Stimulated activated CD8-positive, alpha-beta memory T cell treated with anti-CD3 and anti-CD28 coated beads, Interleukin-15, amount 100 ng/mL, for 1 hour (primary cell): ENCODE data around the gene TANC1.

Experiments
- DNase-seq: peaks from one replicate; pipeline ENCODE4 v3.0.0-alpha.2; 2020; ENCODE audit warnings: low read depth

The TANC1 gene

DNA sequence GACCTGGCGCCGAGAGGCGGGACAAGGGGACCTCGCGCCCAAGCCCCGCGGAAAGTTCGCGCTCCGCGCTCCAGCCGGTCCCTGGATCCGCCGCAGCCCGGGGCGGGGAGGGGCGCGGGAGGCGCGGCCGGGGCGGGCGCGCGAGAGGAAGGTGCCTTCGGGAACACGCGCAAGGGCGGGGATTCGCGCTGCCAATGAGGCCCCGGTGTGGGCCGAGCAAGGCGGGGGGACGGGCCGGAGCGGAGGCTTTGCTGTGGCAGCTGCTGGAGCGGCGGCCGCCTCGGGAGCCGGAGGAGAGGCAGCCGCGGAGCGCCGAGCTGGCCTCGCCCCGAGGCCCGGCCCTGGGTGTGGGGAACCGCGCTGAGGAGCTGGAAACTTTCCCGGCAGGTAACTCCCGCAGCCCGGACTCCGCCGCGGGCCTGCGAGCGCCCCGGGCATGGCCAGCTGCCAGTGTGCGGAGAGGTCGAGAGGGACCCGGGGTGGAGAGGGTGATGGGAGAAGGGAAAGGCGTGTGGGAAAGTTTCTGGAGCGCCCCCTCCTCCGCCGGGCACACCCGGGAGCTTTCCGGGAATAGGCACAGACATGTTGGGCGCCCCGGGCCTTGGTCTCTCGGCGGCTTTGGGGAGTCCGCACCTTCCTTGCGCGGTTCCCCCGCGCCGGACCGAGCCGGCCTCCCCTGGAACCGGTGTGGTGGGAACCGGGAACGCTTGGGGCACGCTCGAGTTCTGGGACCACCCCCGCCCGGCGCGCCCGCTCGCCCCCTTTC is at the start of gene TANC1:
TSS of gene TANC1 (plus strand) at position 245 of the 766 bp plus-strand sequence. CDS start 97,271 bp downstream, outside the sequence.
- DNase-seq = no peak

- DNase-seq = no peak
These were observed 46.6 kb upstream of the TANC1 start for GRCh38 chr2:158921599-158922408.

- DNase-seq = no peak
These were observed 45.8 kb upstream of the TANC1 start for GRCh38 chr2:158922601-158923000.

GRCh38 chr2:158923180-158923594 is 45.3 kb upstream of the TANC1 start:
- no peak for DNase-seq

DNA sequence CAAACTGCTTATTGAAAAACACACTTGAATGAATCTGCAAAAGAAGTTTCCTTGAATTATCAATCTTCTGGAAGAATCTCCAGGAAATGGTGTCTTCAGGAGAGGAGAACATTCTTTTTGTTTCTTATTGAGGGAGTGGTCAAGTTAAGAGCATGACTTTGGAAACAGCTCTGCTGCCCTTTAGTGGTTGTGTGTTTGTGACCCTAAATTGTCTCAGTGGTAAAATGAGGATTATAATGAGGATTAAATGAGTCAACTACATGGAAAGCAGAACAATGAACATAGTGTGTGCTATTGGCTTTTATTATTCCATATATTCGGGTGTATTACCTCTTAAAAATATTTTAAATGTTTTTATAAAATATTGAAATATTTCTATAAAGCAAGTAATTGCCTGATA is 44.8 kb upstream of the TANC1 start:
- DNase-seq = no peak

DNA sequence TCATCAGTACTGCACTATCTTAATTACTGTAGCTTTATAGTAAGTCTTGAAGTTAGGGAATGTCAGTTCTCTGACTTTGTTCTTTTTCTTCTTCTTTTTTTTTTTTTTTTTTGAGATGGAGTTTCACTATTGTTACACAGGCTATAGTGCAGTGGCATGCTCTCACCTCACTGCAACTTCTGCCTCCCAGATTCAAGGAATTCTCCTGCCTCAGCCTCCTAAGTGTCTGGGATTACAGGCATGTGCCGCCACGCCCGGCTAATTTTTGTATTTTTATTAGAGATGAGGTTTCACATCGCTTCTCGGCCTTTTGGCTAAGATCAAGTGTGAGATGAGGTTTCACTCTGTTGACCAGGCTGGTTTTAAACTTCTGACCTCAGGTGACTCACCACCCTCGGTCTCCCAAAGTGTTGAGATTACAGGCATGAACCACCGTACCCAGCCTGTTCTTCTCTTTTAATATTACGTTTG is 41.9 kb upstream of the TANC1 start:
- DNase-seq = no peak

DNA sequence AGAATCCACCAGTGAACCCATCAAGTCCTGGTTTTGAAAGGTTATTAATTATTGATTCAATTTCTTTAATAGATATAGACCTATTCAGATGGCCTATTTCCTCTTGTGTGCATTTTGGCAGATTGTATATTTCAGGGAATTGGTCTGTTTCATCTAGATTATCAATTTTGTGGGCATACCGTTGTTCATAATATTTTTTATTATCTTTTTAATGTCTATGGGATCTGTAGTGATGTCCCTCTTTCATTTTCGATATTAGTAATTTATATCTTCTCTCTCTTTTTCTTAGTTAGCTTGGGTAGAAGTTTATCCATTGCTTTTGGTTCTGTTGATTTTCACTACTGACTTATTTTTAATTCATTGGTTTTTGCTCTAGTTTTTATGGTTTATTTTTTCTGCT is 39.9 kb upstream of the TANC1 start:
- no peak for DNase-seq

- DNase-seq = no peak
These were observed 39.5 kb upstream of the TANC1 start for GRCh38 chr2:158928965-158929364.

DNA sequence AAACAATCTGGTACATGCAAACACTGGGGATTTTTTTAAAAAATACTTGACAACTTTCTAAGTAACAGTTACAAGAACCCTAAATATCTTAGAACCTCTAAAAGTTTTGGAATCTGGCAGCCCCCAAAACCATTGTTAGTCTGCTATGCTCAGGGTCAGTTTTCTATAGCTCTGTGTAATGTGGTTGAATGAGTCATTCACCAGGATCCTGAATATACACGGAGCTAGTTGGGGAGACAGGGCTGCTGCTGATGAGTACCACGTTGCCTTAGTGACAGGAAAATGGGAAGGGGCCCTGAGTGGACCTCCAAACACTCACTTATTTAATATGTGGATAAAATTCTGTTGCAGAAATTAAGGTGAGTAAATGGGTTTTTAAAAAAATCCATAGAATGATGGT is 36.9 kb upstream of the TANC1 start:
- no peak for DNase-seq

DNA sequence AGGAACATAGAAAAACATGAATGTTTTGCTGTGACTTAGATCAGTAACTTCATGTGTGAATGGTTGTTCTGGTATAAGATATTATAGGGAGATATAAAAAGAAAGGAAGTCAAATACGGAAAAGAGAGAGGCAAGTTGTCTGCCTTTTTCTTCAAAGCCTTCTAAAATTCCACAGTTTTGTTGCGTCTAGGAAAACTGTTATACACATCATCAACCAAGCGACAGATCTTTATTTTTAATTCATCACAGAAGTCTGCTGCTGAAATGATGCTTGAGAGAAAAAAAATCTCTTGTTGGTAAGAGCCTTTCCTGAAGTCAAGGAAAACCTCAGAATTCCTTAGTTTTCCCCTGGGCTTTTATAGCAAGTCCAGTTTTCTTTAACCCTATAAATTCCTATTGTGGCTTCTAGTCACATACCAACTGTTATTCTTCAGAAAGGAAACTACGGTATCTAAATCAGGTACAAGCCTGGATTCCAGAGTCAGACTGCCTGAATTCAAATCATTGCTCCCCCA is 36.3 kb upstream of the TANC1 start:
- no peak for DNase-seq

GRCh38 chr2:158934170-158934569 is 34.3 kb upstream of the TANC1 start:
- DNase-seq = no peak

DNA sequence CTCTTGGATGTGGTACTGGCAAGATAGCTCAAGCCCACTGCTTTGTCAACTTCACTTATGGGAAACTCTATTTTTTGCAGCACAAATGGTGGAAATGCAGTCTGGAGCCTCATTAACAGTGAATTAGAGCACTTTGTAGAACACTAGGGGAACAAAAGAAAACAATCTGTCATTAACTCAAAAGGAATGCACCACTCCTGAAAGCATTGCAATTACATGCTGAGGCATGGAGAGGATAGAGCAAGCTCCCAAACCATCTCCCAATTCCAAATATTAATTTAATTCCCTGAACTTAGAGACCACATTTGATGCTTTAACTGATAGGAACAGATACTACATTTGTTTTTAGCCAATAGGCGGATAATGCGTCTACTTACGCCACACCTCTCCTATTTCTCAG is 32.8 kb upstream of the TANC1 start:
- DNase-seq = no peak

GRCh38 chr2:158936978-158937377 is 31.5 kb upstream of the TANC1 start:
- DNase-seq = no peak

DNA sequence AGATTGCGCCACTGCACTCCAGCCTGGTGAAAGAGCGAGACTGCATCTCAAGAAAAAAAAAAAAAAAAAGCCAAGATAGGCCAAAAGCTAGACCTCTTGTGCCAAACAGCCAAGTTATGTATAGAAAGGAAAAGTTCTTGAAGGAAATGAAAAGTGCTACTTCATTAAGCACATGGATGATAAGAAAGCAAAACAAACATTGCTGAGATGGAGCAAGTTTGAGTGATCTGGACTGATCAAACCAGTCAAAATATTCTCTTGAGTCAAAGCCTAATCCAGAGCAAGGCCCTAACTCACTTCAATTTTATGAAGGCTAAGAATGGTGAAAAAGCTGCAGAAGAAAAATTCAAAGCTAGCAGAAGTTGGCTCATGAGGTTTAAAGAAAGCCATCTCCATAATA is 28.1 kb upstream of the TANC1 start:
- DNase-seq = no peak

GRCh38 chr2:158943973-158944372 is 24.5 kb upstream of the TANC1 start:
- no peak for DNase-seq

- DNase-seq = no peak
These were observed 19.3 kb upstream of the TANC1 start for GRCh38 chr2:158948964-158949699.

- DNase-seq = no peak
These were observed 15.0 kb upstream of the TANC1 start for GRCh38 chr2:158953454-158953853.

DNA sequence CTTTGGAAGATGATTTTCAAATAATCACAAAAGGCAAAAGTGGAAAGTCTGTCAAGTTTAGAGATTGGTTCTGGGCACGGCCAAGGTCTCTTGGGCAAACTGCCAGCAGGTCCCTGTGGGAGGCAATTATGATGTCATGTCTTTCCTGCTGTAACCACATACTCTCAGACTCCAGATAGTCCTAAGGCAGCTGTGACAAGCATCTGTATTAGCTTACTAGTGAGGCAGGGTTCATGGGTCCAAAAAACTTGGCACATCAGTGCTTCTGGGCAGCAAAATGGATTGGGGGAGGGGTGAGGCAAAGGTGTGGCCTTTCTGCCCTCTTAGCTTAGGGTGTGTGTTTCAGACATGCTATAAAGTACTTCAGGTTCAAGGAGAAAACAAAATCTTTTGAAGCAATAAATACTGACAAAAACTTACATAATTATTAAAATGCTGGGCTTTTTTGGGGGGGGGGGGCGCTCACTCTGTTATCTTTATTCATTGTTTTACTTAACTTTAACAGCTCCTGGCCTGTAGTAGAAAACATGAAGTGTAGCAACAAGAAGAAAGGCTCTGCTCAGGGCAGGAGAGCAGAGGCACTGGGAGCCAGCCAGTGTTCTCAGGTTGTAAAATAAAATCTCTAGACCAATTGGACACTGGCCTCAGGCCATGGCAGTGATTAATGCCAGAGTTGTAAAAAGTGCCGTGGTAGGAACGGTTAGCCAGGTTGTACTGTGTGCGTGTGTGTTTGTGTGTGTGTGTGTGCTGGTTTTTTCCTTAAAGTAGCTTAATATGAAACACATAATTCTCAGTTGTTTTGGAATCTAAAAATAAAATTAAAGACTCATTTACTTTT is 14.3 kb upstream of the TANC1 start:
- DNase-seq = no peak

DNA sequence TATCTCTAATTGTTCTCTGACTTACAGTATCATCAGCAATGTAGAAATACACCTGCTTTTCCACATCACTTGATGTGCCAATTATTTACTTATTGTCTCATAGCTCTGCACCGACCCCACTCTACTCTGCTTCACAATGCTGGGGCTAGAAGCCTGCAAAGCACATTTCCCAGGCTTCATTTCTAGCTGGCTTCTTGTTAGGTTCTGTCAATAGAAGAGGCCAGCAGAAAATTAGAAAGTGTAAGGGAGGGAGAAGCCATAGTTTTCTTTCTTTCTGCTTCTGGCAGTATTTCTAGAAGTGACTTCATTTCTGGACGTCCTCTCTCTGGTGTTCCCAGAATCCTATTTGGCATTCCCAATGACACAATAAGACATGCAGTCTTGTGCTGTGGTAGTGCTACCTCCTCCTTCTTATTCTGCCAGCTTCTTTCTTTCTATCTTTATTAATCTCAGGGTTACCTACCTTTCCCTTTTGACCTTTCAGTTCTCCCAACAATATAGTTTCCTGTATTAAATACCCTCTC is 12.5 kb upstream of the TANC1 start:
- DNase-seq = no peak

DNA sequence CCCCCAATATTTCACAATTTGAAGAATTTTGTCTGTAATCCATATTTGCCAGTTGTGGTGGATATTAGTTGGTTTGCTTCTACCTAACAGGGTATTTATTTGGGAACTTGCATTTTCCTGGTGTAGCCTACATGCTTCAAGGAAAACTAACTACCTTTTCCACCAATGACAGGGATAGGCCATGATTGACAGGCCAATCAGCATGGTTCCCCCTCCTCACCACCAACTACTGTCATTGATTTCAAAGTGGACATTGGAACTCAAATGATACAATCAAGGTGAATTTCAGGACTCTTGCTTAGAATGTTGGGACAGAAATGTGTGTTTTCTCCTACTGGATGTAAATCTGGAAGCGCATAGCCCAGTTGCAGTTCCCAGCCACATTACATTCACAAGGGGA is 10.1 kb upstream of the TANC1 start:
- DNase-seq = no peak

DNA sequence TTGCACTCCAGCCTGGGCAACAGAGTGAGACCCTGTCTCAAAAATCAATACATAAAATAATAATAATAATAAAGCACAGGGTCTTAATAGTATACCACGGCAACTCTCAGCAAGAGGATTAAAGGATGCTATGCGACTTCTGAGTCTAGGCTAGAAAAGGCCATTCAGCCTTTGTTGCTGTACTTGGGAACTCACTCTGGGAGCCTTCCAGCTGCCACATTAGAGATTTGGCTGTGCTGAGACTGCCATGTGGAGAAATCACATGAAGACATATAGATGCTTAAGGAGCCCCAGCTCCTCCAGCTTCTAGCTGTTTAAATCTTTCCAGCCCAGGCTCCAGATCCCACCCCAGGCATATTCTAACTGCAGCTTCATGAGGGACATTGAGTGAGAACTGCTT is 8.2 kb upstream of the TANC1 start:
- DNase-seq = no peak
